B cell (primary cell): Measurements from ENCODE around the gene MALRD1. TPM values are rescaled to one million over a fixed set of nuclear protein-coding genes. Genes with fewer than 3 reads are reported as not detected.

Experiments
- ATAC-seq: fragments of 200-7000 bp; cut with Tn5 transposase; one replicate; pipeline ENCODE4 v1.10.0; 2021; ENCODE audit warnings: low read depth, mild to moderate bottlenecking, moderate number of reproducible peaks, moderate library complexity
- CTCF ChIA-PET: fragments of 350-600 bp; sonication (Branson Sonifier 250); formaldehyde crosslinking; loops from one replicate; lab custom pipeline; 2021; ENCODE audit warnings: antibody characterized with exemption, inconsistent platforms; lab: Charles Lee
- POLR2A ChIA-PET: fragments of 350-600 bp; sonication (Branson Sonifier 250); formaldehyde crosslinking; loops from one replicate; lab custom pipeline; 2021; ENCODE audit warnings: antibody characterized with exemption; lab: Charles Lee
- DNase-seq: peaks from one replicate; pipeline ENCODE4 v3.0.0; 2013
- H2AFZ ChIP-seq: 2 replicates; pipeline ENCODE4 v1.6.1; 2012; ENCODE audit warnings: mild to moderate bottlenecking, low read depth, low read length; ENCODE audit not compliant: insufficient read depth, poor library complexity, severe bottlenecking
- H3K27ac ChIP-seq, 2 donors: 1 replicate in 1 of 2; 2 replicates in 1 of 2; pipeline ENCODE4 v1.5.1; 2012 to 2013; ENCODE audit warnings: low read length in 2 of 2, mild to moderate bottlenecking in 2 of 2, moderate library complexity in 1 of 2
- H3K27me3 ChIP-seq, 4 experiments: fragments of 200-600 bp in 1 of 4; sonication (generic) in 1 of 4; replicated peaks in 1 of 4; 1 replicate in 2 of 4; 2 replicates in 2 of 4; pipeline versions ENCODE4 v1.6.1 to v1.7.0; 2013 to 2016; ENCODE audit warnings: low read length in 3 of 4, mild to moderate bottlenecking in 2 of 4, mixed read lengths in 1 of 4, moderate library complexity in 1 of 4; ENCODE audit not compliant: insufficient read depth in 4 of 4, control insufficient read depth in 3 of 4; ENCODE audit errors: control extremely low read depth in 1 of 4
- H3K36me3 ChIP-seq, 2 experiments: replicated peaks in 1 of 2; 1 replicate in 1 of 2; 2 replicates in 1 of 2; pipeline versions ENCODE4 v1.6.1 to v1.7.1; 2013; ENCODE audit warnings: low read length in 1 of 2; ENCODE audit not compliant: insufficient read depth in 2 of 2, control insufficient read depth in 1 of 2; ENCODE audit errors: control extremely low read depth in 1 of 2, extremely low read depth in 1 of 2
- H3K4me1 ChIP-seq, 2 donors: fragments of 200-600 bp in 1 of 2; sonication (generic) in 1 of 2; 1 replicate in 1 of 2; 2 replicates in 1 of 2; pipeline versions ENCODE4 v1.5.1 to v1.6.1; 2013 to 2017; ENCODE audit warnings: low read length in 2 of 2; ENCODE audit not compliant: control insufficient read depth in 2 of 2, insufficient read depth in 2 of 2
- H3K4me2 ChIP-seq: replicated peaks from 2 replicates; pipeline ENCODE3; 2012; ENCODE audit warnings: mild to moderate bottlenecking, low read depth, low read length; ENCODE audit not compliant: poor library complexity, severe bottlenecking
- H3K4me3 ChIP-seq, 5 experiments: fragments of 200-600 bp in 1 of 5; sonication (generic) in 1 of 5; 1 replicate in 3 of 5; 2 replicates in 2 of 5; pipeline versions ENCODE4 v1.5.1 to v1.7.0; 2011 to 2016; ENCODE audit warnings: low read length in 4 of 5, mild to moderate bottlenecking in 4 of 5, low read depth in 2 of 5, control low read depth in 1 of 5, moderate library complexity in 1 of 5; ENCODE audit not compliant: insufficient read depth in 1 of 5; ENCODE audit errors: control extremely low read depth in 1 of 5, extremely low read depth in 1 of 5
- H3K79me2 ChIP-seq: fragments of 200-600 bp; sonication (generic); one replicate; pipeline ENCODE4 v1.6.0; 2016; ENCODE audit warnings: low read length; ENCODE audit not compliant: control insufficient read depth, insufficient read depth
- H3K9ac ChIP-seq: fragments of 200-600 bp; sonication (generic); 2 replicates; pipeline ENCODE4 v1.6.1; 2017; ENCODE audit warnings: mild to moderate bottlenecking, low read length, moderate library complexity
- H3K9me3 ChIP-seq, 3 donors: one replicate each; pipeline versions ENCODE4 v1.6.1 to v1.7.1; 2013; ENCODE audit warnings: low read length in 2 of 3; ENCODE audit not compliant: control insufficient read depth in 2 of 3, insufficient read depth in 1 of 3; ENCODE audit errors: control extremely low read depth in 1 of 3
- H4K20me1 ChIP-seq: 2 replicates; pipeline ENCODE4 v1.6.0; 2012; ENCODE audit warnings: mild to moderate bottlenecking, low read length; ENCODE audit not compliant: insufficient read depth, control insufficient read depth, poor library complexity, severe bottlenecking
- H3K27ac Mint-ChIP-seq: one replicate; pipeline ENCODE4 v1.8.0; 2021; ENCODE audit warnings: mixed read lengths
- H3K27me3 Mint-ChIP-seq: one replicate; pipeline ENCODE4 v1.8.0; 2021; ENCODE audit warnings: mixed read lengths
- H3K4me1 Mint-ChIP-seq: one replicate; pipeline ENCODE4 v1.8.0; 2021; ENCODE audit warnings: mixed read lengths
- H3K4me3 Mint-ChIP-seq: one replicate; pipeline ENCODE4 v1.8.0; 2021; ENCODE audit warnings: mixed read lengths
- H3K9me3 Mint-ChIP-seq: one replicate; pipeline ENCODE4 v1.8.0; 2022; ENCODE audit warnings: mixed read lengths; ENCODE audit not compliant: insufficient read depth
- CTCF ChIP-seq: fragments of 200-600 bp; IDR thresholded peaks from one replicate; pipeline ENCODE4 v1.8.0; 2022; ENCODE audit warnings: antibody characterized with exemption, mild to moderate bottlenecking
- EZH2 ChIP-seq: IDR thresholded peaks from 2 replicates; pipeline ENCODE4 v1.6.1; 2012; ENCODE audit warnings: borderline replicate concordance, low read depth, mild to moderate bottlenecking, moderate library complexity, low read length; ENCODE audit not compliant: insufficient read depth, poor library complexity, severe bottlenecking
- WGBS: methylation state at CpG from one replicate; pipeline ENCODE4 v1.1.5; 2013; ENCODE audit warnings: missing lambda C conversion rate; ENCODE audit not compliant: insufficient coverage; 5-methylcytosine and 5-hydroxymethylcytosine counted together
- intact Hi-C: fragments of 100-400 bp; cut with micrococcal nuclease; formaldehyde crosslinking; loops from one replicate; pipeline ENCODE4 v1.10.0; 2022
- polyA plus RNA-seq: library from polyadenylated mRNA; depleted of rRNA; stranded (reverse); fragments of >200 nt; gene quantifications from 2 replicates; pipeline ENCODE4 v1.2.3, GENCODE V29; 2012
- total RNA-seq, 2 donors: library from RNA; stranded (reverse); fragments of 120-200 nt in 1 of 2; gene quantifications; 1 replicate in 1 of 2; 2 replicates in 1 of 2; pipeline versions ENCODE4 v1.2.3 to v1.2.4, GENCODE V29; 2013 to 2022

The MALRD1 gene
- total and polyA plus RNA-seq, 2 donors (not counting 1 experiment from before 2014, with no cell fraction given): not detected

- Histone ChIP-seq H3K27ac (no peak overlapping the region), H3K36me3 (no peaks in the 10 kb centered on the region), H3K9ac (no peak overlapping the region), H3K27me3 (no peaks in the 10 kb centered on the region), H3K79me2 (no peaks in the 10 kb centered on the region), H4K20me1 (no peaks in the 10 kb centered on the region), H3K4me2 (no peak overlapping the region), H3K9me3 (no peaks in the 10 kb centered on the region), H2AFZ (no peak overlapping the region), H3K4me3 (no peak overlapping the region), H3K4me1 (no peaks in the 10 kb centered on the region)
- no CpG with 5 or more reads among the region's 7 CpGs for WGBS
- DNase-seq (no peak), ATAC-seq (no peak)
- TF ChIP-seq CTCF: no peak
- no peak for TF ChIP-seq EZH2
- Mint-ChIP-seq H3K9me3 (no peaks in the 10 kb centered on the region), H3K4me1 (no peaks in the 10 kb centered on the region), H3K27ac (no peak overlapping the region), H3K4me3 (no peak overlapping the region), H3K27me3 (no peaks in the 10 kb centered on the region)
- intact Hi-C loops: no loop called here
- ChIA-PET CTCF (no interaction called here), POLR2A (no interaction called here)
These were observed 531.4 kb downstream of the MALRD1 start for GRCh38 chr10:19579761-19580545.

- CTCF ChIA-PET: no interaction called here
- no peaks in the 10 kb centered on the region for H3K27me3 Mint-ChIP-seq
These were observed 532.1 kb downstream of the MALRD1 start for GRCh38 chr10:19580691-19581090.

More at GRCh38 chr10:19580691-19581090, 532.1 kb downstream of the MALRD1 start:
- TF ChIP-seq CTCF (no peak), EZH2 (no peak)
- POLR2A ChIA-PET: no interaction called here
- no peak for ATAC-seq
- Histone ChIP-seq H2AFZ (no peak overlapping the region), H3K27ac (no peak overlapping the region), H3K79me2 (no peaks in the 10 kb centered on the region), H3K4me3 (no peak overlapping the region), H3K4me2 (no peak overlapping the region), H4K20me1 (no peaks in the 10 kb centered on the region), H3K9me3 (no peaks in the 10 kb centered on the region), H3K9ac (no peak overlapping the region), H3K27me3 (no peaks in the 10 kb centered on the region), H3K36me3 (no peaks in the 10 kb centered on the region), H3K4me1 (no peaks in the 10 kb centered on the region)
- intact Hi-C loops: no loop called here
- Mint-ChIP-seq H3K27ac (no peak overlapping the region), H3K4me3 (no peak overlapping the region), H3K9me3 (no peaks in the 10 kb centered on the region), H3K4me1 (no peaks in the 10 kb centered on the region)
- DNase-seq: no peak
- WGBS: no CpG with 5 or more reads among the region's 1 CpG
